HG03159 (cell line): ENCODE data around the gene SLC15A5.

ENCODE experiments used
- ATAC-seq: cut with Tn5 transposase; IDR thresholded peaks from one replicate; pipeline ENCODE4 v1.9.1; 2021; ENCODE audit warnings: mild to moderate bottlenecking, moderate library complexity; ENCODE audit not compliant: unreplicated experiment

The SLC15A5 gene

GRCh38 chr12:16277585-16277984 lies at the start of gene SLC15A5:
Gene SLC15A5, minus strand, starts transcription at chr12:16277685. Its CDS starts 0 bp downstream, at chr12:16277685.
- ATAC-seq, result no peak

GRCh38 chr12:16325426-16325825 lies 47.9 kb upstream of the SLC15A5 start:
- no peak for ATAC-seq

- no peak for ATAC-seq
Measured at GRCh38 chr12:16324772-16325171, 47.3 kb upstream of the SLC15A5 start.

- no peak for ATAC-seq
Measured at GRCh38 chr12:16324272-16324671, 46.8 kb upstream of the SLC15A5 start.

GRCh38 chr12:16323638-16324037 lies 46.2 kb upstream of the SLC15A5 start:
- no peak for ATAC-seq

- ATAC-seq, result no peak
Measured at GRCh38 chr12:16323010-16323409, 45.5 kb upstream of the SLC15A5 start.

- ATAC-seq, result no peak
Measured at GRCh38 chr12:16310934-16311333, 33.4 kb upstream of the SLC15A5 start.

GRCh38 chr12:16307856-16308475 lies 30.5 kb upstream of the SLC15A5 start:
- ATAC-seq, result no peak

- no peak for ATAC-seq
Measured at GRCh38 chr12:16303939-16304338, 26.5 kb upstream of the SLC15A5 start.

- no peak for ATAC-seq
Measured at GRCh38 chr12:16300736-16301135, 23.3 kb upstream of the SLC15A5 start.

- no peak for ATAC-seq
Measured at GRCh38 chr12:16300122-16300521, 22.6 kb upstream of the SLC15A5 start.

- ATAC-seq, result no peak
Measured at GRCh38 chr12:16299403-16299802, 21.9 kb upstream of the SLC15A5 start.

- ATAC-seq, result no peak
Measured at GRCh38 chr12:16297521-16297920, 20.0 kb upstream of the SLC15A5 start.

- ATAC-seq, result no peak
Measured at GRCh38 chr12:16294376-16294956, 17.0 kb upstream of the SLC15A5 start.

- no peak for ATAC-seq
Measured at GRCh38 chr12:16291032-16291431, 13.5 kb upstream of the SLC15A5 start.

- no peak for ATAC-seq
Measured at GRCh38 chr12:16285586-16285985, 8.1 kb upstream of the SLC15A5 start.

- ATAC-seq, result no peak
Measured at GRCh38 chr12:16282978-16283377, 5.5 kb upstream of the SLC15A5 start.

- ATAC-seq, result no peak
Measured at GRCh38 chr12:16282081-16282480, 4.6 kb upstream of the SLC15A5 start.

- no peak for ATAC-seq
Measured at GRCh38 chr12:16281157-16281556, 3.7 kb upstream of the SLC15A5 start.

- no peak for ATAC-seq
Measured at GRCh38 chr12:16272222-16272621, 5.3 kb downstream of the SLC15A5 start.

GRCh38 chr12:16271062-16271461 lies 6.4 kb downstream of the SLC15A5 start:
- no peak for ATAC-seq

- ATAC-seq, result no peak
Measured at GRCh38 chr12:16269946-16270345, 7.5 kb downstream of the SLC15A5 start.

- no peak for ATAC-seq
Measured at GRCh38 chr12:16266085-16266484, 11.4 kb downstream of the SLC15A5 start.
